AG20443 (cell line): Measurements from ENCODE around the gene SLC9C1.
"Not testable (repeated sequence)": the region's sequence is repeated elsewhere in the genome, so short reads cannot be mapped to it uniquely, and the experiment has no call there.

Experiments
- DNase-seq: peaks from one replicate; pipeline ENCODE4 v3.0.0; 2012; ENCODE audit warnings: low spot score, mixed read lengths

SLC9C1 gene

GRCh38 chr3:112187300-112187699 lies 106.7 kb downstream of the SLC9C1 start:
- DNase-seq: no peak

- not testable (repeated sequence) for DNase-seq
Measured at GRCh38 chr3:112185423-112186035, 108.5 kb downstream of the SLC9C1 start.

GRCh38 chr3:112175646-112176045 lies 118.4 kb downstream of the SLC9C1 start:
- no peak for DNase-seq

- no peak for DNase-seq
Measured at GRCh38 chr3:112175037-112175436, 119.0 kb downstream of the SLC9C1 start.

GRCh38 chr3:112171144-112171543 lies 122.9 kb downstream of the SLC9C1 start:
- DNase-seq: no peak

- DNase-seq: no peak
Measured at GRCh38 chr3:112170046-112170445, 124.0 kb downstream of the SLC9C1 start.

- DNase-seq: no peak
Measured at GRCh38 chr3:112167758-112168157, 126.3 kb downstream of the SLC9C1 start.

GRCh38 chr3:112149136-112149535 lies 144.9 kb downstream of the SLC9C1 start:
- DNase-seq: no peak

GRCh38 chr3:112143689-112144088 lies 150.3 kb downstream of the SLC9C1 start:
- DNase-seq: no peak

GRCh38 chr3:112143251-112143650 lies 150.8 kb downstream of the SLC9C1 start:
- DNase-seq: no peak

GRCh38 chr3:112141293-112141692 lies 152.7 kb downstream of the SLC9C1 start:
- DNase-seq: no peak

- DNase-seq: no peak
Measured at GRCh38 chr3:112140584-112140983, 153.4 kb downstream of the SLC9C1 start.

GRCh38 chr3:112138219-112138969 lies 155.6 kb downstream of the SLC9C1 start:
- no peak for DNase-seq

- DNase-seq: no peak
Measured at GRCh38 chr3:112137781-112138180, 156.2 kb downstream of the SLC9C1 start.

- peak; percentile 33 for DNase-seq
Measured at GRCh38 chr3:112136959-112137693, 156.9 kb downstream of the SLC9C1 start.

GRCh38 chr3:112136046-112136445 lies 158.0 kb downstream of the SLC9C1 start:
- DNase-seq: no peak

GRCh38 chr3:112134335-112135124 lies 159.5 kb downstream of the SLC9C1 start:
- no peak for DNase-seq

- no peak for DNase-seq
Measured at GRCh38 chr3:112133626-112134334, 160.2 kb downstream of the SLC9C1 start.

- DNase-seq: no peak
Measured at GRCh38 chr3:112132975-112133448, 161.0 kb downstream of the SLC9C1 start, which contains the start of gene GCSAM. Gene GCSAM (minus strand): TSS chr3:112133248. CDS start chr3:112133120, 128 bp downstream.

GRCh38 chr3:112132554-112132953 lies 161.5 kb downstream of the SLC9C1 start:
- no peak for DNase-seq

GRCh38 chr3:112132088-112132487 lies 161.9 kb downstream of the SLC9C1 start:
- DNase-seq: no peak
